Glomerular visceral epithelial cell (primary cell): ENCODE results near the gene NTM.

Experiments used
- DNase-seq: peaks from one replicate; pipeline ENCODE4 v3.0.0-alpha.2; 2016; ENCODE audit errors: extremely low spot score

Gene NTM

GRCh38 chr11:131724436-131724975 is 354.1 kb downstream of the NTM start:
- DNase-seq = no peak

DNA sequence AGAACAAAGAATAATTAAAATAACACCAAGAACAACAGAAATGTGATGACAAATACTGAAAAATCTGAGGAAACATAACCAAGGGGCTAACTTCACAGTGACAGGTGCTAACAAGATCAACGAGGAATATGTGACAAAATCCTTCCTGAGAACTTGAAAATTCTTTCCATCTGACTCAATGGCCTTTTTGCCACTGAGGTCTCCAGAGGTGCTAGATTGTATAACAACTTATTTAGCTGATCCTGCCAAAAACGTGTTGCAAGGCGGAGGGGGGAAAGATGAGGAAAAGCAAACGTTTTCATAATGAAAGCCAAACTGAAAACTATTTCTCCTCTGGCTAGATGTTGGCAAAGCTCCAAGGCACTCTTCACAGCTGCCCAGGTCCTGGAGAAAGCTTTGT is 364.5 kb downstream of the NTM start:
- DNase-seq = no peak

- DNase-seq = no peak
These were observed 366.9 kb downstream of the NTM start for GRCh38 chr11:131737357-131737756.

GRCh38 chr11:131739243-131739882 is 368.9 kb downstream of the NTM start:
- DNase-seq = no peak

GRCh38 chr11:131744847-131745246 is 374.4 kb downstream of the NTM start:
- no peak for DNase-seq

- no peak for DNase-seq
These were observed 375.0 kb downstream of the NTM start for GRCh38 chr11:131745405-131745804.

DNA sequence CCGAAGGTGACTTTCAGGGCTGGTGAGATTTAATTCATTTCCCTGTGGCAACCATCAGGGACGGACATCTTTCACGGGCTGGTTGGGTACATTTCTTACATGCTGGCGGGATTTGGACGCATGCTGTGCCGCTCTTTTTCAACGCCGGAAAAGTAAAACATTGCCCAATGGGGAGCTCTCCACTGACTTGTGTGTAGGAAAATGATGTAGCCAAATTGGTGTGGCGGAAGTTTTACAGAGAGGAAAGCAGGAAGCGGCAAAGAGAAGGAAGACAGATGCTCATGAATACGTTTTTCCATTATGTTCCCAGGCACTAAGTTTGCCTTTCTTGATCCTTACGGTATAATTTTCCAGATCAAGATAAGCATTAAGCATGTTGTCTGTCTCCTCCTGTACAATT is 375.8 kb downstream of the NTM start:
- no peak for DNase-seq

DNA sequence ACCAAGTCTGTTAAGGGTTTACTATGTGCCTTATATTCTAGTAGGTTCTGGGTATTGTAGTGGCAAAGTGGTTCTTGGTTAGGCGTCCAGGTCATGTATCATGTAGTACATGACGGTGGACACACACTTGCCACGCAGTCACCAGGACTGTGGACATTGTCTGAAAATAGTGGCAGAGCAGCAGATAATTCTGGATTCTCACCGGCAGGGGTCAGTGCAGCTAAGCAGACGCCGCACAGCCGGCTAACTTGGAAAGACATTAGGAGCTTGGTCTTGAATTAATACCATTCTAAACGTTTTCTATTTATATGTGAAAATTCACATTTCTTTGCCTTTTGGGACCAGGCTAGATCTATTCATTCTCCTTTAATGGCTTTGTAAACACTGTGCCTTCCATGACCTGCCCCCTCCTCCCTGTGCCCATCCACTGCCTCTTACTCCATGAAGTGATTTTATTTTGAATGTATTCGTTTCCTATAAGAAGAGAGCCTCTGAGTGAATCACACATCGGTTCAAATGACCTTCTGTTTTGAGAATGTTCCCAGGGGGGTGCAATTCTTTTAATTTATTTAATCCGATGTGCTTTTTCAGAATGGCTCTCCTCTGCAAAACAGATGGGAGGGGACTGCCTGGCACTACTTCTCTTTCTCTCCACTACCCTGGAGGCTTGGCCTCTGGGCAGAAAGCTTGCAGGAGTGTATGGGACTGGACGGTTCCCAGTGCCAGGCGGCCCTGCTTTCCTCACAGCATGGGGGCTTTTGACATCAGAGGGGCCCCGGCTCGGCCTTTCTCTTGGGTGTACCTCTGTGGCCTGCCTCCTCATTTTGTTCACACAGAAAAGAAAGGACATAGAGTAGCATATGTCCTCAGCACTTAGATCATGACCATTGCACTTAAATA is 378.0 kb downstream of the NTM start:
- DNase-seq = peak; percentile 53

- DNase-seq = no peak
These were observed 378.7 kb downstream of the NTM start for GRCh38 chr11:131749101-131749500.

GRCh38 chr11:131750152-131750551 is 379.7 kb downstream of the NTM start:
- no peak for DNase-seq

DNA sequence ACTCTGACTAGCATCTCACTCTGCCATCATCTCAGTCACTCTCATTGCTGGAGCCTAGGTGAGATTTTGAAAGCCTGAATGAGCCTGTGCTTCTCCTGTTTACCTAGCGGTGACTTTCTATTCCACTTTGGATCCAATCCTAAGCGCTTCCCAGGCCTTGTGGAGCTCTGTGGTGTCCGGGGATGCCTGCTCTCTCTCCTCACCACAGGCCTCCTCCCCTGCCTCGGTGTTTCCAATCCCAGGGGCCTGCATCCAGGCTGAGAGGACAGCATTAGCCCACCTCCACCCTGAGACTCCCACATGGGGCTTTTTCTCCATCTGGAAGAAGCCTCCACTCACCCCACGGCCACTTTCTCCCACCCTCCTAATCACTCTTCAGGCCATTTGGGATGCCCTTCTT is 380.3 kb downstream of the NTM start:
- no peak for DNase-seq

DNA sequence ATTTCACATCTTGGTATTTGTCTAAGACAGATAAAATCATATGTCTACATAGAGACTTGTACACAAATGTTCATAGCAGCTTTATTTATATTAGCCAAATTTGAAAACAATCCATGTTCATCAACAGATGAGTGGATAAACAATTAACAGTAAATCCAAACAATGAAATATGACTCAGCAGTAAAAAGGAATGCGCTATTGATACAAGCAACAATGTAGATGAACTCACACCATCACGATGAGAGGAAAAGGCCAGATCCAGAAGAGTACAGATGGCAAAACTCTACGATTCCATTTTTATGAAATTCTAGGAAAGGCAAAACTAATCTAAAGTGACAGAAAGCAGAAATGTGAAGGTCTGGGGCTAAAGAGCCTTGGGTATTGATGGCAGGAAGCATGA is 384.3 kb downstream of the NTM start:
- no peak for DNase-seq

- no peak for DNase-seq
These were observed 386.2 kb downstream of the NTM start for GRCh38 chr11:131756479-131757110.

- DNase-seq = no peak
These were observed 388.3 kb downstream of the NTM start for GRCh38 chr11:131758726-131759125.

- no peak for DNase-seq
These were observed 388.7 kb downstream of the NTM start for GRCh38 chr11:131759140-131759539.

DNA sequence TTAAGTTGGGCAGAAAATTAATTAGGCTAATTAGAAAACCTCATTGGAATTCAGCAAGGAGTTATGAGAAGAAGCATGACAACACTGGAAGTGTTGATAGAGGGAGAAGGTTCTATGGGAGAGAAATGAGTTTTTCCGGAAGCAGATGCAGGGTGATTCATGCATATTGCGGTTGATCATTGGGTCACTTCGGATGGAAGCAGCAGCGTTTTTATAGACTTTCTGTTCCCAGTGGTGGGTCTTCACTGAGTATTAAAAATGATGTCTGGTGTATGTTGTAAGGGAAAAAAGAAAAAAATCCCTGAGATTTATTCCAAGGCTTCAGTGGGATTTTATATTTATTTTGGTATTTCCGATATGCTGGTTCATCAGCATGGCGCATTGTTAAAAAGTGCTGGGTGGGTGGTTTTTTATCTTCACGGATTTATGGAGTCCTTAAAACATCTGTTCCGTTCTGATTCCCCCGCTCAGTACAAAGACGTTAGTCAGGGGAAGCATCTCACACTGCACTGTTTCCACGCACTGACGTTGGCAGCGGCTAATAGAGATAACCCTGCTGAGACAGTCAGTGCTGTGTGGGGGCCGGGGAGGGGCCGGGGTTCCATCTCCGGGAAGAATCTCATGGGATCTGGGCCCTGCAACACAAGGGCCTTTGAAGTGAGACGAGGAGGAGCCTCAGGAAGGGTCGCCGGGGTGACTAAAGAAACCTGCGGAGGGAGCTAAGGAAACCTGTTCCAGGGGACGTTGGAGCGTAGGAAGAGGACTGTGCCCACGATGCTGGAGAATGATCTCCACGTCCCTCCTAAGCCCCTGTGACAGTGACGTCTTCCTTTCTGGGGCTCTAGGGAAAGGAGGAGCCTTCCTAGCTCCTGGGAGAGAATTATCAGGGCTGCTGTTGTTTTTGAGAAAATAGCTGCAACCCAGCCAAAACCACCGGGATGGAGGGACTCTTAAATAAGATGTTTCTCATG is 390.0 kb downstream of the NTM start:
- no peak for DNase-seq

- DNase-seq = no peak
These were observed 392.1 kb downstream of the NTM start for GRCh38 chr11:131762346-131763110.

DNA sequence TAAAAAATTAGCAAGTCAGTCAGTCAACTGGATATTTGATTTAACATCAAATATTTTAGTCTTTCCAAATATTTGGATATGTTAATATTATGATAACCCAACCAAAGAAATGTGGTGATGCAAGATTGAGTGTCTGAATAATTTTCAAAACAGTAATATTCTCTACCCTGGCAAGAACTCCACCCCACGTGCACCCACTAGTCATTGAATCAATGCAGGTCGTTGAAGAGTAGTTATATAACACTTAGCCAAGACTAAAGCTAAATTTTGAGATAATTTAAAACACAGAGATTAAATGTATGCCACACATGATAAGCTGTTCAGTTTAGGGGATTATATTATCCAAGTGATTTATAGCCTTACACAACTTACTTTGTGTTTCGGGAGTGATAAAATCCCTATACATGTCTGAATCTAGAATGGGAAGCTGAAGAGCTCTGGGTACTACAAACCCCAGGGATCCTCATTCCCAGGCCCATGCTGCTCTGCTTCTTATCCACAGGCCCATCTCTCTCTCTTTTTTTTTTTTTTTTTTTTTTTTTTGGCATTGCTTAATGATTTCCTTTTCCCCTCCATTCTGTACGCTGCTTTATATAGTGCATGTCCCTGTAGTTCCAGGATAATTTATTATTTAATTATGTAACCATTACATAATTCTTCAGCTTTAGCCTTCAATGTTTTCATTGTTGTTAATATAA is 392.9 kb downstream of the NTM start:
- DNase-seq = no peak

GRCh38 chr11:131764126-131764525 is 393.7 kb downstream of the NTM start:
- no peak for DNase-seq

DNA sequence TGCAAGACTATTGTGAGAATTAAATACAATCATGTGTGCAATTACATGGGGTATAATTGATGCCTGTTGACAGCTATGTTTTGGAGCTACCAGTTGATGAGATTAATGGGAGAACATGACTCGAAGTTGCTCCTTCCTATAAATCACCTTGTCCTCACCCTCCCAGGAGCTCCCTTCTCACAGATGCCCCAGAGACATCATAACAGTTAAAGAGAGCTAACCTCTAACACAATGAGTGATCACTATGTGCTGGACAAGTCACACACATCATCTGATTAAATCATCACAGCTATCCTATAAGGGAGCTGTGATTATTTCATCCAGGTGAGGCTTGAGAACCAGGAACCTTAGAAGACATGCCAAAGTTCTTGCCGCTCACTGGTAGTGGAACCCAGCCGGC is 394.2 kb downstream of the NTM start:
- DNase-seq = no peak
